ENCODE results near the gene PARD3B. TPM values are rescaled to one million over a fixed set of nuclear protein-coding genes. Genes with fewer than 3 reads are reported as not detected.

Gene PARD3B
- total and polyA plus RNA-seq, 2 of the 4 experiments (the other 2 are of a cell fraction), result 3.3 to 15.6 TPM

DNA sequence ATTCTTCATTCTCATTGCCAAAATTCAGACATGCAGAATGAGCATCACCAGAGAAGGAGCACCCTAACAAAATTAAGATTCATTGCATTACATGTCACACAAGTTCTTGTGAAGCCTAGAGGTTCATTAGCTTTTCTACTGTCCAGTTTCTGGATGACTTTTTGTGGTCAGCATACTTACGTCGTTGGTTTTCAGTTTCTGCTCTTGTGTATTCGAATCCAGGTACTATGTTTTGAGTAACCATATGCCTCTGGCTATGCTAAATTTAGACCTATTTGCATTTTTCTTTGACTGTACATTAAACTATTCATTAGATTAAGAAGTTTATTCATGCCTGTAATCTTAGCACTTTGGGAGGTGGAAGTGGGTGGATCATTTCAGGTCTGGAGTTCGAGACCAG is 251.3 kb downstream of the PARD3B start:
- peak overlapping the region; percentile 18; the same call in 1 of the 2 replicates for H2BK120ac ChIP-seq (ENCODE audit: low read depth, low read length)
- no peaks in the 10 kb centered on the region for H3K36me3 ChIP-seq (ENCODE audit: control insufficient read depth, insufficient read depth, low read length)
- H3K4me2 ChIP-seq (ENCODE audit: low read depth, low read length), result no peak overlapping the region
- peak overlapping the region; percentile 31; the same call in 1 of the 2 replicates for H4K5ac ChIP-seq (ENCODE audit: low read depth, low read length)
- peaks cover 14 to 15% of the 10 kb centered on the region in 2 experiments for H3K79me1 ChIP-seq (ENCODE audit: low read depth in 1 of 2, low read length in 2 of 2)
- no peak overlapping the region for H3K4me3 ChIP-seq (ENCODE audit: insufficient read depth, low read depth, low read length)
- ChIA-PET CTCF (no interaction called here), POLR2A (ENCODE audit: unreplicated experiment) (no interaction called here)
- H3K27me3 ChIP-seq (ENCODE audit: control insufficient read depth, insufficient read depth, low read length), result no peaks in the 10 kb centered on the region
- dilution Hi-C loops (cut with HindIII; ENCODE audit: low sequenced_read_pairs, unreplicated experiment) (no loop called here), in situ Hi-C loops (cut with MboI; ENCODE audit: low sequenced_read_pairs) (no loop called here), intact Hi-C loops (cut with micrococcal nuclease) (no loop called here)
- peak overlapping the region; percentile 62 for H3K14ac ChIP-seq (replicated peaks; ENCODE audit: low read depth, low read length)
- H3K4me1 ChIP-seq (ENCODE audit: control insufficient read depth, insufficient read depth, low read length), result peaks cover 7% of the 10 kb centered on the region; the same call in 1 of the 2 replicates
- no peak overlapping the region; the same call in 1 of the 2 replicates for H3K18ac ChIP-seq (ENCODE audit: low read depth, low read length)
- no peak overlapping the region for H4K91ac ChIP-seq (ENCODE audit: insufficient read depth, low read depth, low read length)
- no peak overlapping the region for H3K23ac ChIP-seq (ENCODE audit: low read depth, low read length)
- ATAC-seq (ENCODE audit: low read depth) (no peak), DNase-seq (no peak)
- peak overlapping the region; percentile 8; the same call in 1 of the 2 replicates for H3K4ac ChIP-seq (ENCODE audit: low read depth, low read length)
- H3K56ac ChIP-seq (ENCODE audit: extremely low read depth, insufficient read depth, low read length), result no peak overlapping the region
- H4K20me1 ChIP-seq (ENCODE audit: insufficient read depth, low read length), result no peaks in the 10 kb centered on the region
- no CpG with 5 or more reads among the region's 4 CpGs for WGBS, 2 experiments (ENCODE audit: extremely low coverage in 2 of 2, insufficient read length in 1 of 2)
- no peak overlapping the region for H3K27ac ChIP-seq (ENCODE audit: insufficient read depth, low read length)
- no peak overlapping the region for H3K9ac ChIP-seq (ENCODE audit: low read depth, low read length)
- H2AK9ac ChIP-seq (replicated peaks; ENCODE audit: low read depth, low read length, poor library complexity), result no peak overlapping the region
- H2AFZ ChIP-seq (replicated peaks; ENCODE audit: low read length, poor library complexity), result no peak overlapping the region
- peak overlapping the region; percentile 20; the same call in 1 of the 2 replicates for H2AK5ac ChIP-seq (ENCODE audit: low read depth, low read length)
- no peak for TF ChIP-seq CTCF (conservative IDR thresholded peaks at IDR 0.05; ENCODE audit: low read depth, low read length)
- TF ChIP-seq POLR2A (IDR thresholded peaks at IDR 0.05; ENCODE audit: low read depth, low read length), result no peak
- no peak for TF ChIP-seq RAD21 (IDR thresholded peaks at IDR 0.05; ENCODE audit: low read length)
- TF ChIP-seq MXI1 (IDR thresholded peaks at IDR 0.05; ENCODE audit: borderline replicate concordance, low read depth, low read length), result no peak
- TF ChIP-seq BHLHE40 (IDR thresholded peaks at IDR 0.05; ENCODE audit: low read depth, low read length), result no peak
- TF ChIP-seq SMC3 (IDR thresholded peaks at IDR 0.05; ENCODE audit: low read depth, low read length), result no peak
- TF ChIP-seq RCOR1 (IDR thresholded peaks at IDR 0.05; ENCODE audit: insufficient replicate concordance, low read length), result no peak
- no TSS peak for BruUV-seq (replicated peaks)
- peaks cover 5% of the 10 kb centered on the region for H3K9me1 ChIP-seq (ENCODE audit: insufficient read depth, low read length)
- H2BK20ac ChIP-seq (ENCODE audit: low read depth, low read length), result no peak overlapping the region
- H2BK15ac ChIP-seq (ENCODE audit: low read depth, low read length), result no peak overlapping the region
- H3K9me3 ChIP-seq (ENCODE audit: control insufficient read depth, insufficient read depth, low read length), result no peaks in the 10 kb centered on the region
- H2BK5ac ChIP-seq (ENCODE audit: low read depth, low read length, poor library complexity, severe bottlenecking), result no peak overlapping the region
- H4K8ac ChIP-seq (ENCODE audit: low read depth in 2 of 2, low read length in 2 of 2), result no peak overlapping the region
